HepG2 (cell line): Measurements from ENCODE around the gene CNNM2. TPM values are rescaled to one million over a fixed set of nuclear protein-coding genes. Genes with fewer than 3 reads are reported as not detected.

Experiments
- BORCS8-MEF2B ChIP-seq: sonication (generic); formaldehyde crosslinking; IDR thresholded peaks from 2 replicates; pipeline ENCODE4 v1.8.0; 2022; ENCODE audit warnings: mild to moderate bottlenecking, missing genetic modification reagents
- DPF2 ChIP-seq: sonication (generic); formaldehyde crosslinking; IDR thresholded peaks from 2 replicates; pipeline ENCODE4 v1.4.0; 2020; ENCODE audit warnings: mild to moderate bottlenecking, low read depth, missing genetic modification reagents, borderline replicate concordance
- ELF1 ChIP-seq: sonication (generic); formaldehyde crosslinking; IDR thresholded peaks from 2 replicates; pipeline ENCODE4 v1.4.0; 2020; ENCODE audit warnings: missing genetic modification reagents
- HCFC1 ChIP-seq: fragments of 150-350 bp; IDR thresholded peaks from 2 replicates; pipeline ENCODE4 v1.6.1; 2014; ENCODE audit warnings: low read depth, low read length
- KAT7 ChIP-seq: IDR thresholded peaks from 2 replicates; pipeline ENCODE4 v1.6.1; 2018; ENCODE audit warnings: borderline replicate concordance, missing compliant biosample characterization
- NCOA1 ChIP-seq: sonication (generic); formaldehyde crosslinking; IDR thresholded peaks from 2 replicates; pipeline ENCODE4 v1.9.0; 2021; ENCODE audit warnings: missing genetic modification reagents
- POLR2G ChIP-seq: fragments of 200-400 bp; formaldehyde crosslinking; IDR thresholded peaks from 2 replicates; pipeline ENCODE4 v1.6.1; 2018; ENCODE audit warnings: mild to moderate bottlenecking, low read depth, low read length, moderate library complexity
- RBFOX2 ChIP-seq: fragments of 200-400 bp; formaldehyde crosslinking; IDR thresholded peaks from 2 replicates; pipeline ENCODE4 v1.6.1; 2017; ENCODE audit warnings: low read depth, mild to moderate bottlenecking, low read length
- SP1 ChIP-seq, 2 experiments: fragments of 450-650 bp in 1 of 2; sonication (generic) in 1 of 2; formaldehyde crosslinking in 1 of 2; IDR thresholded peaks; 2 replicates each; pipeline versions ENCODE4 v1.4.0 to v1.6.1; 2016 to 2020; ENCODE audit warnings: missing genetic modification reagents in 1 of 2
- SPEN ChIP-seq: sonication (generic); formaldehyde crosslinking; IDR thresholded peaks from 2 replicates; pipeline ENCODE4 v1.5.1; 2020; ENCODE audit warnings: low read depth, mild to moderate bottlenecking, missing genetic modification reagents
- ZMYM3 ChIP-seq: sonication (generic); formaldehyde crosslinking; IDR thresholded peaks from 2 replicates; pipeline ENCODE4 v1.5.1; 2020; ENCODE audit warnings: mild to moderate bottlenecking, missing genetic modification reagents
- ZNF232 ChIP-seq: sonication (generic); formaldehyde crosslinking; IDR thresholded peaks from 2 replicates; pipeline ENCODE4 v1.4.0; 2020; ENCODE audit warnings: missing genetic modification reagents, borderline replicate concordance
- ZNF264 ChIP-seq: sonication (generic); formaldehyde crosslinking; IDR thresholded peaks from 2 replicates; pipeline ENCODE4 v1.4.0; 2020; ENCODE audit warnings: missing genetic modification reagents
- polyA plus RNA-seq, 8 experiments: library from polyadenylated mRNA; depleted of rRNA in 3 of 8; stranded (reverse) in 7 of 8; unstranded in 1 of 8; fragments of >200 nt; fragmentation: Illumina TruSeq in 4 of 8; extraction: Trizol in 4 of 8; gene quantifications; 2 replicates each; pipeline versions ENCODE4 v1.2.1 to v1.2.3, GENCODE V29; 2011 to 2016; ENCODE audit warnings: low read depth in 4 of 8, missing spikeins in 1 of 8, mixed read lengths in 1 of 8; ENCODE audit not compliant: insufficient read depth in 1 of 8
- total RNA-seq, 5 experiments: library from RNA; depleted of rRNA; stranded (reverse); fragments of >200 nt; fragmentation: Illumina TruSeq; extraction: Trizol; gene quantifications; 2 replicates each; pipeline ENCODE4 v1.2.3, GENCODE V29; 2016; ENCODE audit warnings: low read depth in 1 of 5
- TF ChIP-seq, protein P1 (sequence below): sonication (generic); formaldehyde crosslinking; IDR thresholded peaks from 2 replicates; pipeline ENCODE4 v1.4.0; 2020; ENCODE audit warnings: missing genetic modification reagents
- TF ChIP-seq, protein P2 (sequence below): IDR thresholded peaks from 2 replicates; pipeline ENCODE4 v1.6.1; 2012; ENCODE audit warnings: low read depth, low read length, improper control_type of control experiment
- TF ChIP-seq, protein P3 (sequence below): sonication (generic); formaldehyde crosslinking; IDR thresholded peaks from 2 replicates; pipeline ENCODE4 v1.9.0; 2022; ENCODE audit warnings: missing genetic modification reagents, mild to moderate bottlenecking, borderline replicate concordance
- TF ChIP-seq, protein P4 (sequence below): IDR thresholded peaks from 2 replicates; pipeline ENCODE4 v1.6.1; 2016; ENCODE audit warnings: control low read depth
- TF ChIP-seq, protein P5 (sequence below): IDR thresholded peaks from 2 replicates; pipeline ENCODE4 v1.6.1; 2016; ENCODE audit warnings: low read depth

CNNM2 gene
- total and polyA plus RNA-seq, 2 of the 13 experiments (the other 11 are each of a cell fraction or from before 2014, with no cell fraction given): 7.1 to 9.0 TPM

DNA sequence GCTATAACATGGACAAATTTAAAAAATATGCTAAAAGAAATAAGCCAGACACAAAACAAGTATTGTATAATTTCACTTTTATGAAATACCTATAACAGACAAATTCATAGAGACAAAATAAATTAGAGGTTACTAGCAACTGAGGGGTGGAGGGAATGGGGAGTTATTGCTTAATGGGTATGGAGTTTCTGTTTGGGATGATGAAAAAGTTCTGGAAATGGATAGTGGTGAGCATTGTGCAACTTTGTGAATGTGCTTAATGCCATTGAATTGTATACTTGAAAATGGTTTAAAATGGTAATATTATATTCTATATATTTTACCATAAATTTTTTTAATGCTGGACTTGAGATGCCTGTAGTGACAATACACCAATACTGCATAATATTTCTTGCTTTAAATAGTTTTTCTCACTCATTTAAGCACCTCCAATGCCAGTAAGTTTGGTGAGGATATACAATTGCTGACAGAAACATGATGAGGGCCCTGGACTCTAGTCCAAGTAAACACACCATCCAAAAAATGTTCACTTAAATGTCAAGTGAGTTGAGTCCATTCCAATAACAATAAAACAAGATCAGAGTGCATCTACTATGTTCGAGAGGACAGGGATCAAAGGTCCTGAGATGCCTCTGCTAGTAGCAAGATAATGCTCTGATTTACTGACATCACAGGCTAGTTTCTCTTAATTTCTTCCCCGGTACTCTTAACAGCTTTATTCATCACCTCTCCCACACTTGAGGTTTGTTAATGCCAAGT lies 203.1 kb downstream of the CNNM2 start (continued):
- TF ChIP-seq, protein P1, sequence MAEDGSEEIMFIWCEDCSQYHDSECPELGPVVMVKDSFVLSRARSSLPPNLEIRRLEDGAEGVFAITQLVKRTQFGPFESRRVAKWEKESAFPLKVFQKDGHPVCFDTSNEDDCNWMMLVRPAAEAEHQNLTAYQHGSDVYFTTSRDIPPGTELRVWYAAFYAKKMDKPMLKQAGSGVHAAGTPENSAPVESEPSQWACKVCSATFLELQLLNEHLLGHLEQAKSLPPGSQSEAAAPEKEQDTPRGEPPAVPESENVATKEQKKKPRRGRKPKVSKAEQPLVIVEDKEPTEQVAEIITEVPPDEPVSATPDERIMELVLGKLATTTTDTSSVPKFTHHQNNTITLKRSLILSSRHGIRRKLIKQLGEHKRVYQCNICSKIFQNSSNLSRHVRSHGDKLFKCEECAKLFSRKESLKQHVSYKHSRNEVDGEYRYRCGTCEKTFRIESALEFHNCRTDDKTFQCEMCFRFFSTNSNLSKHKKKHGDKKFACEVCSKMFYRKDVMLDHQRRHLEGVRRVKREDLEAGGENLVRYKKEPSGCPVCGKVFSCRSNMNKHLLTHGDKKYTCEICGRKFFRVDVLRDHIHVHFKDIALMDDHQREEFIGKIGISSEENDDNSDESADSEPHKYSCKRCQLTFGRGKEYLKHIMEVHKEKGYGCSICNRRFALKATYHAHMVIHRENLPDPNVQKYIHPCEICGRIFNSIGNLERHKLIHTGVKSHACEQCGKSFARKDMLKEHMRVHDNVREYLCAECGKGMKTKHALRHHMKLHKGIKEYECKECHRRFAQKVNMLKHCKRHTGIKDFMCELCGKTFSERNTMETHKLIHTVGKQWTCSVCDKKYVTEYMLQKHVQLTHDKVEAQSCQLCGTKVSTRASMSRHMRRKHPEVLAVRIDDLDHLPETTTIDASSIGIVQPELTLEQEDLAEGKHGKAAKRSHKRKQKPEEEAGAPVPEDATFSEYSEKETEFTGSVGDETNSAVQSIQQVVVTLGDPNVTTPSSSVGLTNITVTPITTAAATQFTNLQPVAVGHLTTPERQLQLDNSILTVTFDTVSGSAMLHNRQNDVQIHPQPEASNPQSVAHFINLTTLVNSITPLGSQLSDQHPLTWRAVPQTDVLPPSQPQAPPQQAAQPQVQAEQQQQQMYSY (CRISPR knock-in tag): no peak
- no peak for TF ChIP-seq HCFC1
- TF ChIP-seq RBFOX2: no peak
- TF ChIP-seq ELF1 (CRISPR knock-in tag): no peak
- peak; percentile 40; the same call in 1 of the 2 replicates for TF ChIP-seq DPF2
- no peak for TF ChIP-seq SPEN
- no peak for TF ChIP-seq ZNF232 (CRISPR knock-in tag)
- TF ChIP-seq, protein P2, sequence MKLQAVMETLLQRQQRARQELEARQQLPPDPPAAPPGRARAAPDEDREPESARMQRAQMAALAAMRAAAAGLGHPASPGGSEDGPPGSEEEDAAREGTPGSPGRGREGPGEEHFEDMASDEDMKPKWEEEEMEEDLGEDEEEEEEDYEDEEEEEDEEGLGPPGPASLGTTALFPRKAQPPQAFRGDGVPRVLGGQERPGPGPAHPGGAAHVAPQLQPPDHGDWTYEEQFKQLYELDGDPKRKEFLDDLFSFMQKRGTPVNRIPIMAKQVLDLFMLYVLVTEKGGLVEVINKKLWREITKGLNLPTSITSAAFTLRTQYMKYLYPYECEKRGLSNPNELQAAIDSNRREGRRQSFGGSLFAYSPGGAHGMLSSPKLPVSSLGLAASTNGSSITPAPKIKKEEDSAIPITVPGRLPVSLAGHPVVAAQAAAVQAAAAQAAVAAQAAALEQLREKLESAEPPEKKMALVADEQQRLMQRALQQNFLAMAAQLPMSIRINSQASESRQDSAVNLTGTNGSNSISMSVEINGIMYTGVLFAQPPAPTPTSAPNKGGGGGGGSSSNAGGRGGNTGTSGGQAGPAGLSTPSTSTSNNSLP: peak; percentile 93
- no peak for TF ChIP-seq SP1 (IDR thresholded peaks at IDR 0.05)
- no peak for TF ChIP-seq SP1 (CRISPR knock-in tag; IDR thresholded peaks at IDR 0.05)
- TF ChIP-seq NCOA1 (CRISPR knock-in tag): no peak
- TF ChIP-seq BORCS8-MEF2B (CRISPR knock-in tag): no peak
- TF ChIP-seq, protein P3, sequence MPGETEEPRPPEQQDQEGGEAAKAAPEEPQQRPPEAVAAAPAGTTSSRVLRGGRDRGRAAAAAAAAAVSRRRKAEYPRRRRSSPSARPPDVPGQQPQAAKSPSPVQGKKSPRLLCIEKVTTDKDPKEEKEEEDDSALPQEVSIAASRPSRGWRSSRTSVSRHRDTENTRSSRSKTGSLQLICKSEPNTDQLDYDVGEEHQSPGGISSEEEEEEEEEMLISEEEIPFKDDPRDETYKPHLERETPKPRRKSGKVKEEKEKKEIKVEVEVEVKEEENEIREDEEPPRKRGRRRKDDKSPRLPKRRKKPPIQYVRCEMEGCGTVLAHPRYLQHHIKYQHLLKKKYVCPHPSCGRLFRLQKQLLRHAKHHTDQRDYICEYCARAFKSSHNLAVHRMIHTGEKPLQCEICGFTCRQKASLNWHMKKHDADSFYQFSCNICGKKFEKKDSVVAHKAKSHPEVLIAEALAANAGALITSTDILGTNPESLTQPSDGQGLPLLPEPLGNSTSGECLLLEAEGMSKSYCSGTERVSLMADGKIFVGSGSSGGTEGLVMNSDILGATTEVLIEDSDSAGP (CRISPR knock-in tag): no peak
- TF ChIP-seq ZMYM3 (CRISPR knock-in tag): no peak
- TF ChIP-seq POLR2G: no peak
- TF ChIP-seq, protein P4, sequence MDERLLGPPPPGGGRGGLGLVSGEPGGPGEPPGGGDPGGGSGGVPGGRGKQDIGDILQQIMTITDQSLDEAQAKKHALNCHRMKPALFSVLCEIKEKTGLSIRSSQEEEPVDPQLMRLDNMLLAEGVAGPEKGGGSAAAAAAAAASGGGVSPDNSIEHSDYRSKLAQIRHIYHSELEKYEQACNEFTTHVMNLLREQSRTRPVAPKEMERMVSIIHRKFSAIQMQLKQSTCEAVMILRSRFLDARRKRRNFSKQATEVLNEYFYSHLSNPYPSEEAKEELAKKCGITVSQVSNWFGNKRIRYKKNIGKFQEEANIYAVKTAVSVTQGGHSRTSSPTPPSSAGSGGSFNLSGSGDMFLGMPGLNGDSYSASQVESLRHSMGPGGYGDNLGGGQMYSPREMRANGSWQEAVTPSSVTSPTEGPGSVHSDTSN (CRISPR knock-in tag): no peak
- TF ChIP-seq ZNF264 (CRISPR knock-in tag): no peak
- TF ChIP-seq, protein P5, sequence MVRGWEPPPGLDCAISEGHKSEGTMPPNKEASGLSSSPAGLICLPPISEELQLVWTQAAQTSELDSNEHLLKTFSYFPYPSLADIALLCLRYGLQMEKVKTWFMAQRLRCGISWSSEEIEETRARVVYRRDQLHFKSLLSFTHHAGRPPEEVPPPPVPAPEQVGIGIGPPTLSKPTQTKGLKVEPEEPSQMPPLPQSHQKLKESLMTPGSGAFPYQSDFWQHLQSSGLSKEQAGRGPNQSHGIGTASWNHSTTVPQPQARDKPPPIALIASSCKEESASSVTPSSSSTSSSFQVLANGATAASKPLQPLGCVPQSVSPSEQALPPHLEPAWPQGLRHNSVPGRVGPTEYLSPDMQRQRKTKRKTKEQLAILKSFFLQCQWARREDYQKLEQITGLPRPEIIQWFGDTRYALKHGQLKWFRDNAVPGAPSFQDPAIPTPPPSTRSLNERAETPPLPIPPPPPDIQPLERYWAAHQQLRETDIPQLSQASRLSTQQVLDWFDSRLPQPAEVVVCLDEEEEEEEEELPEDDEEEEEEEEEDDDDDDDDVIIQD (CRISPR knock-in tag): peak; percentile 80; the same call in 1 of the 2 replicates
- TF ChIP-seq KAT7 (CRISPR knock-in tag): no peak
